SK-N-MC (cell line): ENCODE measurements around the gene TTLL7.

Experiments
- EZH2 ChIP-seq: fragments of 200-600 bp; sonication (generic); IDR thresholded peaks from one replicate; pipeline ENCODE4 v1.6.1; 2017; ENCODE audit warnings: antibody characterized with exemption
- FOXP2 ChIP-seq: optimal IDR thresholded peaks from 2 replicates; pipeline ENCODE3; 2011; ENCODE audit warnings: mild to moderate bottlenecking, moderate library complexity; ENCODE audit not compliant: insufficient read depth; ENCODE audit errors: extremely low read length, control extremely low read depth
- POLR2AphosphoS5 ChIP-seq: IDR thresholded peaks from 2 replicates; pipeline ENCODE4 v1.6.1; 2012; ENCODE audit warnings: mild to moderate bottlenecking, low read depth, low read length, borderline replicate concordance

GRCh38 chr1:83996621-83997020, 2.3 kb downstream of the TTLL7 start:
- TF ChIP-seq POLR2AphosphoS5 (no peak), EZH2 (no peak), FOXP2 (no peak)
